Limb (tissue), 2 donors: ENCODE data around the gene C16orf95.
"Not testable (repeated sequence)": the region's sequence is repeated elsewhere in the genome, so short reads cannot be mapped to it uniquely, and the experiment has no call there.

Experiments
- DNase-seq, 2 donors: peaks; one replicate each; pipeline ENCODE4 v3.0.0-alpha.2; 2016; ENCODE audit errors: extremely low spot score in 2 of 2

C16orf95 gene

DNA sequence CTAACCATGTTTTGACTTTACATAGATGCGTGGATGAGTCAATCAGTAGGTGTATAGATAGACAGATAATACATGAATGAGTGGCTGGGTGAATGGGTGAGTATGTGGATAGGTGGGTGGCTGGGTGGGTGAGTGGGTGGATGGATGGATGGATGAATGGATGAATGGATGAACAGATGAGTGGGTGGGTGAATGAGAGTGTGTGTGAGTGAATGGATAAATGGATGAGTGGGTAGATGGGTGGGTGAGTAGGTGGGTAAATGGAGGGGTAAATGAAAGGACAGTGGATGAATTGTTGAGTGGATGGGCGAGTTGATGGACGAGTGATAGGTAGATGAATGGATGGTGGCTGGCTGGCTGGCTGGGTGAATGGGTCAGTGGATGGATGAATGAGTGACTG, 23.2 kb downstream of the C16orf95 start:
- no peak for DNase-seq

DNA sequence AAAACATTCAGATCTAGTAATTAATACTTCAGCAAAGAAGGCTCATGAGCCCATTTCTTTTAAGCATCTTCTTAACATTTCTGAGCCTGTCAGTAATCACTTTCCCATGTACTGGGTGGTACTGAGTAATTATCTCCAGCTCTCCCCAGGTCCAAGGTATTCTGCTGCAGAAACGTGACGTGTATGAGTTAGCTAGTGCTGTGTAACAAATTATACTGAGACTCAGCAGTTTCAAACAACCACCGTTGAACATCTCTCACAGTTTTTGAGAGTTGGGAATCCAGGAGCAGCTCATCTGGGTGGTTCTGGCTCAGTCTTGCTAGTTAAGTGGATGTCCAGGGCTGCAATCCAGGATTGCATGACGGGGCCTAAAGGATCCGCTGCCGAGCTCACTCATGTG, 25.2 kb downstream of the C16orf95 start:
- no peak for DNase-seq

DNA sequence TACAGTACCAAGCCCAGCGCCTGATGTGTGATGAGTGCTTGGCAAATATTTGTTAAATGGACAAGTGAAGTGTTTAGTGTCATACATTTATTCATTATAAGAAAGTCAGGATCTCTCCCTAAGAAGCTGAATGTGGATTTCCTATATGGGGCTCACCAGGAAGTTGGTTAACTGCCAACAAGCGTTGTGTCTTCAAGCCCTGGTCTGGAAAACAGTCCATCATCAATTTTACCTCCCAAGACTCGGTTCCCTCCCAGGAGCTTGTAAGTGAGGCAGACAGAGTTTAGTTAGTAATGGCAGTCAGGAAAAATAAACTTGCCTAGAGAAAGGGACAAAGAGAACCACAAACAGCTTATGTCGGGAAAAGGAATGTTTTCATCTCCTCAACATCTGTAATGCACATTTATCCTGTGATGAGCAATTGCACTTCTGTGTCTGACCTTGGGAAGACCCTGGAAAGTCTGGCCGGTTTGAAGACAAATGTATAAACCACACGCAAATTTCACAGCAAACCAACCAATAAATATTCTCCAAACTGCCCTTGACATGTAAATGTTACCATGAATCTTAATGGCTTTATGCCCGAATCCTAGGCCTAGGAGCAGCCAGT, 28.3 kb downstream of the C16orf95 start:
- DNase-seq: peak in 1 of 2 donors; percentile 36

DNA sequence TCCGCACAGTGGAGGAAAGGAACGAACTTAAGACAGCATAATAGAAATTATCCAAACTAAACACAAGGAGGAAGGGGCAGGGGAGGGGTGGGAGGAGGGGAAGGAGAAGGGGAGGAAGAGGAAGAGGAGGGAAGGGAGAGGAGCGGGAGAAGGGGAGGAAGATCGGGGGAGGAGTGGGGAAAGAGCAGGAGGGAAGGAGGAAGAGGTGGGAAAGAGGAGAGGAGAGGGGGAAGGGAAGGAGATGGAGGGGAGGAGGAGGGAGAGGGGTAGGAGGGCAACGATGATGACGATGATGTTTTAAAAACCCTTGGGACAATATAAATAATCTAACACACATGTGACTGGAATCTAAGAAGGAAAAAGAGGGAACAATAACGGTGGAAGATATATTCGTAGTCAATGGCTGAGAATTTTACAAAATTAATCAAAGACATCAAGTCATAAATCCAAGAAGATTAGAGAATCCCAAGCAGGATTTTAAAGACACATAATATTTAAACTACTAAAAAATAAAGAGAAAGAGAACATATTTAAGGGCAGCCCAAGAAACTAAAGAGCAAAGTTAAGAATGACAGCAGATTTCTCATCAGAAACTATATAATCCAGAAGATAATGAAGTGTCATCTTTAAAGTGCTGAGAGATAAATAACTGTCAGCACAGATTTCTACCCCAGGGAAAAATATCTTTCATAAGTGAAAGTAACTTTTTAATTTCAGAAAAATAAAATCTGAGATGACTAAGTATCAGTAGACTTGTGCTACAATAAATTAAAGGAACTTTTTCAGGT, 30.2 kb downstream of the C16orf95 start:
- DNase-seq: no peak

DNA sequence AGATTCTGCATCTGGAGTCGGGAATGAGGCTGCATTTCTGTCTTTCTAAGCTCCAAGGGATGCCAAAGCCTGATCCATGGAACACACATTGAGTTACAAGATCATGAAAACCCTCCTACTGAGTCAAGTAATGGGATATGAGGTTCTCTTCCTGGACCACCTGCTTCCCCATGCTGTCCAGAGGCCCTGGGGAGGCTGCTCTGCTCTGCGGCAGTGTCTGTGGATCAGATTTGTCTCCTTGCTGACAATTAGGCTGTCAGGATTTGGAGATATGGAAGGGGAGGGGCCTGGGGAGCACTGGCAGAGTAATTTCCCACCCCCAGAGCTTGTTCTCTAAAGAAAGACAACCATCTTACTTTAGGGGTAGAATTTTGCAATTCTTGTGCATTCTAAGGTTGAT, 33.0 kb downstream of the C16orf95 start:
- no peak for DNase-seq

DNA sequence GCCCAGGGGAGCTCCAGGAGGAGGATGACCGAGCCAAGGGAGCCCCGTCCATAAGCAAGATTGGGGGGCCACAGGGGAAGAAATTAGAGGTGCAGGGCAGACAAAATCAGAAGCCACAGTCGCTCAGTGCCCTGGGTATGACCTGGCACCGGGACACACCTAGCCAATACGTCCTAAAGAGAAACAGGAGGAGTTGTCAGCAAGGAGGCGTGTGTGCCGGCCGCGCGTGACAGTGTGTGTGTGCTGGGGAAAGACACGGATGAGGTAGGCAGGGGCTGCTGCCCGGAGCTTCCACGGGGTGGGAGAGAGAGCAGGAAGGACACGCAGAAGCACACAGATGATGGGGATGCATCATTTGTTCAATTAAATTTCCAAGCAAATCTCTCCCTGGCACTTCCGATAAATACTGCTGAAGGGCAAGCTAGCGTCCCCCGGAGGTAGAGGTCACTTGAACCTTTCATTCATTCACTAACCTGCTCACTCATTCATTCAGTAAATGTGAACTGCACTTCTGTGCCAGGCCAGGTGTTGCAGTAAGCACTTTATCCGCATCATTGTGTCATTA, 38.0 kb downstream of the C16orf95 start:
- DNase-seq: no peak

DNA sequence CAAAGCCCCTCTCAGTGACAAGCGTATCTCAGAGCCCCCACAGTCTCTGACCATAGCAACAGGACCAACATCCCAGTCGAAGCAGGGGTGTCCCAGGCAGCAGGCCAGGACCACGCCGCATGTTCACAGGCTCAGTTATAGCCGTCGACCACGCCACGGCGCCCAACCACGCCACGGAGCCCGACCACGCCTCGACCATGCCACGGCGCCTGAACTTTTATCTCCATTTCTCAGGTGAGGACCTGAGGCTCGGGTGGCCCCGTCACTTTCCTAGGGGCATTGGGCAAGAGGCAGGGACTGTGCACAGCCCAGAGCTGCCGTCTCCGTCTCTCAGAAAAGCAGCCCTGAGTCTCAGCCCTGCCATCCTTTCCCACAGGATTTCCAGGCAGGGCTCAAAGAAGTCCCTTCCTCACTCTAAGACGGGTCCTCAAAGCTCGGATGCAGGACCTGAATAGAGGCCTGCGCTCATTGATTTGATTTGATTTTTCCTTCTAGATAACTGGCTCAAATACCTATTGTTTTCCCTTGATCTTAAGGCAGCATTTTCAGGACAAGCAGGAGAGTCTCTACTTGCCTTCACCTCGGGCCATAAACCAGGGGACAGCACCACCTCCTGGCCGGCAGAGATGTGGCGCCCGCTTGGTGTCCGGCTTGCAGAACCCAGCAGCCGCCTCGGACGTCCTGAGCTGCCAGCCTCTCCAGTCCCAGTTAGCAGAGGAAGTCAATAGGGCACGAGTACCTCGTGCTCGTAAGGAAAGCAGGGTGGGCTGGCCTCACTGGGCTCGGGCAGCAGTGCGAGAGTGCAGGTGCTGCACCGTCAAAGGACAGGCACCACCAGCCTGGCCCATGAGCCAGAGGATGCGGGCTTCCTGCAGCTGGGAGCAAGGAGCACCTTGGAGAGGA, 38.8 kb downstream of the C16orf95 start:
- DNase-seq: peak; percentile 83 to 90

DNA sequence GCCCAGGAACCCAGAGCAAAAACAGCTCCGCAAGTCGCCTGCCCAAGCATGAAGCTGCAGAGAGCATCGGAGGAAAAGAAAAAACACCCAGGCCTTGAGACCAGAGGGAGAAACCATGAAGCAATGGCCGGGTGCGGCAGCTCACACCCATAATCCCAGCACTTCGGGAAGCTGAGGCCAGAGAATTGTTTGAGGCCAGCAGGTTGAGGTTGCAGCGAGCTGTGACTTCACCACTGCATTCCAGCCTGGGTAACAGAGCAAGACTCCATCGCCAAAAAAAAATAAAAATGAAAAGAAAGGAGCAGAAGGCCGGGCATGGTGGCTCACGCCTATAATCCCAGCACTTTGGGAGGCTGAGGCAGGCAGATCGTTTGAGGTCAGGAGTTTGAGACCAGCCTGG, 40.3 kb downstream of the C16orf95 start:
- DNase-seq: no peak

DNA sequence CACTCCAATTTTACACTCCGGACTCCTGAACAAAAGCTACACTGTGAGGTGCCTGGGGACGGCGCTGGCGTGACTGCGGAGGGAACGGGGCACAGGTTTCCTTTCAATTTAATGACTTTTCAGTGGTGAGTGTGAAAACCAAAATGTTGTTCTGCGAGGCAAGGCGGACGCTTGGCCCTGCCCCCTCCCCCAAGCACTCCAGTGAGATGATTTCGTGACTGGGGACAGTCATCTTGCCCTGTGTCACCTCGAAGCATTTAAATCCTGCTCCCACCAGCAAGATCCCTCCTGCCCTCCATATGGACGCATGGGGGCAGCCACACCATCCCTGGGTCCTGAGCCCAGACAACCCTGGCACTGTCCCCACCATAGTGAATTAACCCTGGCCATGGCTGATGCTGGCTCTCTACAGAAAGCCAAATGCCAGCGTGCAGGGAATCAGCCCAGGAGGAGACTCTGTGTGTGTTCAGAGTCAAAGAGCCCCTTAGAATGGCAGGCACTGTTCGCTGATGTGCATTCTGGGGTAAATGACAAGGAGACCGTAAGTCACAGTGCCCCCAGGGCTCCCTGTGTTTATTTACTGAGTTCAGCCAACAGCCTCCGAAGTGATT, 41.0 kb downstream of the C16orf95 start:
- no peak for DNase-seq

DNA sequence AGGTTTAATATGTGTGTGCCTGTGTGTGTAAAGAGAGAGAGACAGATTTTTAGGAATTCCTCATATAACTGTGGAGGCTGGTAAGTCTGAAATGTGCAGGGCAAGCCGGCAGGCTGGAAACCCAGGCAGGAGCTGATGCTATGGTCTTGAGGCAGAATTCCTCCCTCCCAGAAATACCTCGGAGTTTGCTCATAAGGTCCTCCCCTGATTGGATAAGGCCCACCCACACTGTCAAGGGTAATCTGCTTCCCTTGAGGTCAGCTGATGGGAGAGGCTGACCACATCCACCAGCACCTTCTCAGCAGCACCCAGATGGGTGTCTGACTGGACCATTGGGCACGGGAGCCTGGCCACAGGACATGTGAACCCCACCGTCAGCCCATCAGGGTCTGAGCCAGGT, 42.4 kb downstream of the C16orf95 start:
- no peak for DNase-seq

DNA sequence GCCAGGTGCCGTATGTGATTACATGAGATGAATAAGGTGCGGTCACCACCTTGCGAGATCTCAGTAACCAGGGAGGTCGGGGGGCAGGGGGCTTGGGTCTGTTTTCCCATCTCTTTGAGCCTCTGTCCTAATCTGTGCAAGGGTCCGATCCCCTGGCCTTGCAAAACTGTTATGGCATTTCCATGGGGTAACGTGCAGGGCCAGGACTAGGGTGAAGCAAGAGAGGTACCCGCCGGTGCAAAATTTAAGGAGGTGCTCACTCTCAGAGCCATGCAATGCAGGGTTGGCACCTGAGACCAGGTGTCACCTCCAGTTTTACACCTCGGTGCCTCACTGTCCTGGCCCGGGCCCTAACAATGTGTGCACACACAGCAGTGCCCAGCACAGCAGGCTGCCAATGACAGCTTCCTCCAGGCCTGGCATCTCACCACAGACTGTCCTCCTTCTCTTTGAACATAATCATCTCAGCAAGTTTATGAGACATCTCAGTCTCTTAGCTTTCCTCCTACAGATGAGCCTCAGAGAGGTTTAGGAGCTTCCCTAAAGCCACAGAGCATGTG, 43.6 kb downstream of the C16orf95 start:
- DNase-seq: no peak

DNA sequence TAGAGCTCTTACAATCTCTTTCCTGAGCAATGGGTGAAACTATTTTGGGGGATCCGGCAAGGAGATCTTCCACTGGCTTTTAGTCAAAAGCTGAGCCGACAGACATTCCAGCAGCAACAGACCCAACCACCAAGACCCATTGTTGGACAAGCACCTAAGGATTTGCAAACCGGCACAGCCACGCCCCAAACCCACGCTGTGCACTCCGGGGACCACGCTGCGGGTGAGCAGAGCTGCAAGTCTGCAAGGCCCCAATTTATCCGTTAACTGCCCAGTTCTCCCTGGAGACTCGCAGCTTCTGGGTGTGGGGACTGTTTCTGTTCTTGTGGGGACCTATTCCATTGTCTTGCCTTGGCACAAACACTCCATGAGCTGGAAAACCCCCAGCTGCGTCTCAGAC, 45.9 kb downstream of the C16orf95 start:
- DNase-seq: no peak

DNA sequence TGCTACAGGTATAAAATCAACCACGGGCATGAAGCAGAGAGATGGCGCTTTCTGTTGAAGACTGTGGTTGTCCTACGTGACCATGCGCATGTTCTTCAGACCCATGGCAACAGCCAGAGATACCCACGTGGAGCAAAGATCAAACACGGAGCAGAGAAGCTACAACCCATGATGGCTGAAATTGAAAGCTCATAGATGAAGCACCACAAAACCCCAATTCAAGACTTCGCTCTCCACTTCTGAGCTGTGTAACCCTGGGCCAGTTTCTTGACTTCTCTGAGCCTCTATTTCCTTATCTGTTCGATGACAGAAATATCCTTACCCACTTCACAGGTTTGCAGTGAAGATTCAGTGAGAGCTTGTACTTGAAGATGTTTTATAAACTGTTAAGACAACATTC, 49.6 kb downstream of the C16orf95 start:
- DNase-seq: no peak

DNA sequence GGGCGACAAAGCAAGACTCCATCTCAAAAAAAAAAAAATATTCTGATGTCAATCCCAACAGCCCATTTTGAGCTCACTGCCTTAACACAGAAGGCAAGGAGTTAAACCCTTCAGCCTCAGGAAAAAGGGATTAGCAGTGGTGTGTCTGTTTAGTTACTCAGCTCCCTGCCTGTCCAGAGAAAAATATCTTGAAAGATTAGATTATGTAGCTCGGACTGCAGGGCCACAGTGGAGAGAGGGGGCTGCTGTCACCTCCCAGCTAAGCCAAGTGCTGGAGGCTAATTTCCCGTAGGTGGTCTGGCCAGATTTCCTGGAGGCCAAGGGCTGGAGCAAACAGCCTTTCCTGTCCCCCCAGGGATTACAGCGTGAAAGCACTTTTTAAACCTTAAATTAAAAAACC, 50.3 kb downstream of the C16orf95 start:
- no peak for DNase-seq

DNA sequence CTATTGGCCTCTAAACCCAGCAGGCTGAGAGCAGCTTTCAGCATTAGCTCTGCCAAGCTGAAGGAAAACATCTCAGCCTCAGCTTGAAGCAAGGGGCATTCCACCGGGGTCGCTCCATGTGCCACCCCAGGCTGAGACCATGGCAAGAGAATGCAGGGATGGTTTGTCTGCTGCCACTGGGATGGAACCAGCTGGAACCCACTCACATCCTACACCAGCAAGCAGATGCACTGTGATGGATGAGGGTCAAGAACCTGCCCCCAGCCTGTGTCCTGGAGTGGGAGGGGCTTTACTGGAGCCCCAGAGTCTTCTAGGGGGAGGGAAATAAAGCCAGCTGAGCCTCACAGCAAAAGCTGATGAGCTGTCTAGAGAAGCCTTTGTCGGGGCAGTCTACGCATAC, 51.9 kb downstream of the C16orf95 start:
- no peak for DNase-seq

DNA sequence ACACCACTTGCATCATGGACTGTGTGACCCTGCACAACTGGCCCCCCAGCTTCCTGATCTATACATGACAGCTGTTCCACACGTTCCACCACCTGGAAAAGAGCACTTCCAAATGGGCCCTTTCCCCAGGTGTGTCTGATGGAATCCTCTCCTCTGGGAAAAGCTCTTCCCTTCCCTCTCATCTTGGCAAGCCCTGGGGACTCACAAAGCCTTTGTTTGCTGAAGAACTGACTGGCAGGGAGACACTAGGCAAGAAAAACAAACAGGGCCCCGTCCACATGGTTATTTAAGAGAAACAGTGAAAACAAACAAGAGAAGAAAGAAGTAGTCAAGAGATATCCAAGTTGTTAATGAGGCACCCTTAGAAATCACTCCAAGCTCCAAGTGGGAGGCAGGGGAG, 52.6 kb downstream of the C16orf95 start:
- DNase-seq: no peak

DNA sequence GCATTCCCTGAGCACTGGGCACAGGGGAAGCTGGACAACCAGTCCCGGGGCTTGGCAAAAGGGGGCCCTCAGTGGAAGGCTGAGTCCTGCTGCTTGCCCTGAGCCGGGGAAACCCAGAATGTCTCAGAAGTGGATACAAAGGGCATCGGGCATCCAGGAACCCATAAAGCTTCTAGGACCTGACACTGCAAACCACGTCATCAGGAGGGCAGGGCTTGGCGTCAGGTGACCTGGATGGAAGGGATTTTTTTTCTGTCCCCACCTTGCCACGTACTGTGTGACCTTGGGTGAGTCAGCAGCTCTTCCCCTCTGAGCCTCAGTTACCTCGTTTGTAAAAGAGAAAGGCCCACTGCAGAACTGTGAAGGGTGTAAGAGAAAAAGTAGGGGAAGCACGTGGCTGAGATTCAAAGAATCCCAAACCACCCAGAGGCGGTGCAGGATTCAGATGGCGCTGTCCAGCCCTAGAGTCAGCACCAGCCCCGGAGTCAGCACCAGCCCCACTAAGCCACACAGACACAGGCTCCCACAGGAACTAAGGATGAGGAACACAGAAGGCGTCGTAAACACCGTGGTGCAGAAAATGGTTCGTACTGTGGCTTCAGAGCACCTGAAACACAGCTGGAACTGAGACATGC, 53.7 kb downstream of the C16orf95 start:
- DNase-seq: no peak

DNA sequence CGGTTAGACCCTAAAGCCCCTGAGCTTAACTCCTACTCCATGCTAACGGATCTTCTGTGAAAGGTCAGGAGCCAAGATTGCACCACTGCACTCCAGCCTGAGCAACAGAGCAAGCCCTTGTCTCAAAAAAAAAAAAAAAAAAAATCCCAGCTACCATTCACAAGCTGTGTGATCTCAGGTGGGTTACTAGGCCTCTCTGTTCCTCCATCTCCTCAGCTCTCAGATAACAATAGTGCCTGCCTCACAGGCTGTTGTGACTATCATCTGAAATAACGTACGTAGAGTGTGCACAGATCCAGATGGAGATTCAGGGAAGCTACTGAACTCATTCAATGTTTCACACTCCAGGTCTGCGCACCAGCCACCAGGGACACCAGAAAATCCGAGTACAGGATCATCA, 57.8 kb downstream of the C16orf95 start:
- DNase-seq: no peak

DNA sequence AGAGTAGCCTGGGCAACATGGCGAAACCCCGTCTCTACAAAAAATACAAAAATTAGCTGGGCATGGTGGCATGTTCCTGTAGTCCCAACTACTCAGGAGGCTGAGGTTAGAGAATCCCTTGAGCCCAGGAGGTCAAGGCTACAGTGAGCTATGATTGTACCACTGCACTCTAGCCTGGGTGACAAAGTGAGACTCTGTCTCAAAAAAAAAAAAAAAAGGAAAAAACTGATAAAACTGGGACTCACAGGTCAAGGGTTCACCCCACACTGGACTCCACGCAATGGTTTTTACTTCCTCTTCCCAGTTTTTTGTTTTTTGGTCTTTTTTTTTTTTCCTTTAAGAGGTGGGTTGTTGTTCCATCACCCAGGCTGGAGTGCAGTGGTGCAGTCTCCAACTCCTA, 58.5 kb downstream of the C16orf95 start:
- not testable (repeated sequence) for DNase-seq

DNA sequence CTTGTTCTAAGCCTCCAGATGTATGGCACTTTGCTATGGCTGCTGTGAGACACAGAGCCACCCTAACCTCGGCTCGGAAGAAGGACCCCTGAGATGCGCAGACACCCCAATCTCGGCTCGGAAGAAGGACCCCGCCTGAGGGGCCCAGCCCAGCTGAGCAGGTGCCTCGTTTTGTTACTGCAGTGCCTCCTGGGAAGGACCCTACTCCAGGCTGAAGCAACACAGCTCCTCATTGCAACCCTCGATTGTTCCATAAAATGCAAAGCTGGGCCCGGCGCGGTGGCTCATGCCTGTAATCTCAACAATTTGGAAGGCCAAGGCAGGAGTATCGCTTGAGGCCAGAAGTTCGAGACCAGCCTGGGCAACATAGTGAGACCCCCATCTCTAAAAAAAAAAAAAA, 61.3 kb downstream of the C16orf95 start:
- no peak for DNase-seq

DNA sequence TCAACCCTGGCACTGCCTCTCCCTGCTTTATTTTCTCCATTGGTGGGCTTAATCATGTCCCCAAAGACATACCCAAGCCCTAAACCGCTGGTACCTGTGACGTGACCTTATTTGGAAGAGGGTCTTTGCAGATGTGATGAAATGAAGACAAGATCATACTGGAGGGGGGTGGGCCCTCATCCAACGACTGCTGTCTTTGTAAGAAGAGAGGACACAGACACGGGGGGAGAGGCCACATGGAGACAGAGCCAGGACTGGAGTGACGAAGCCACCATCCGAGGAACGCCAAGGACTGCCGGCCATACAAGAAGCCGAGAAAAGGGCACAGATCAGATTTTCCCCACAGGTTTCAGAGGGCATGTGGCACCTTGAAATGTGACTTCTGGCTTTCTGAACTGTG, 62.5 kb downstream of the C16orf95 start:
- no peak for DNase-seq
